Spleen (tissue), 10 donors: ENCODE results near the gene CAPS2. TPM values are rescaled to one million over a fixed set of nuclear protein-coding genes. Genes with fewer than 3 reads are reported as not detected.

Experiments used
- polyA plus RNA-seq, 3 donors: library from polyadenylated mRNA; stranded (reverse); fragments of 200-250 nt; gene quantifications; one replicate each; pipeline ENCODE4 v1.2.1, GENCODE V29; 2013
- total RNA-seq, 7 donors: library from RNA; depleted of rRNA in 3 of 7; stranded (reverse); fragments of >200 nt in 3 of 7; fragmentation: NEBNext Ultra II Directional in 4 of 7; extraction: Animal tissue kit (Norgen Biotek cat#: 25700) in 4 of 7; gene quantifications; one replicate each; pipeline versions ENCODE4 v1.1.0 to v1.2.1, GENCODE V29; 2016 to 2021
- donor health status: healthy with polysubstance abuse.
- donor health status: DM: no; HTN: no; CAD: no; lungs with moderate emphysema.
- donor health status: DM: no; HTN: no; CAD: no.
- donor health status: Bipolar disorder and iron deficiency.
- donor health status: healthy.
- donor health status: DM: no; HTN: no; CAD: no.
- donor health status: DM: yes; HTN: yes; CAD: no.

Gene CAPS2
- total and polyA plus RNA-seq, 10 donors: 1.5 to 29.6 (median 15.4) TPM

Other genes starting within 250 kb of the CAPS2 start
- gene KCNC2, start 120.5 kb downstream of the CAPS2 start, total RNA-seq: not detected
- gene KCNC2, start 120.5 kb downstream of the CAPS2 start, polyA plus RNA-seq: not detected
- not detected for gene GLIPR1L1, start 4.3 kb upstream of the CAPS2 start, total RNA-seq
- not detected for gene GLIPR1L1, start 4.3 kb upstream of the CAPS2 start, polyA plus RNA-seq
- 1 to 10 TPM in 4 of 7 donors, under 1 TPM in 2, not detected in 1; 0.44 to 3.2 (median 1.1) TPM for gene GLIPR1L2, start 60.8 kb upstream of the CAPS2 start, total RNA-seq
- under 1 TPM; 0.07 to 0.77 (median 0.42) TPM for gene GLIPR1L2, start 60.8 kb upstream of the CAPS2 start, polyA plus RNA-seq
- 10 to 100 TPM; 40.9 to 72.6 (median 66.4) TPM for gene GLIPR1, start 150.4 kb upstream of the CAPS2 start, total RNA-seq
- gene GLIPR1, start 150.4 kb upstream of the CAPS2 start, polyA plus RNA-seq: 10 to 100 TPM; 11.7 to 18.6 (median 12.4) TPM
- 10 to 100 TPM; 26.4 to 51.2 (median 46.0) TPM for gene KRR1, start 181.3 kb upstream of the CAPS2 start, total RNA-seq
- 10 to 100 TPM; 11.2 to 16.5 (median 15.0) TPM for gene KRR1, start 181.3 kb upstream of the CAPS2 start, polyA plus RNA-seq